K562 (cell line): Measurements from ENCODE around the gene LCE2D. TPM values are rescaled to one million over a fixed set of nuclear protein-coding genes. Genes with fewer than 3 reads are reported as not detected.

Source experiments
- PKNOX1 ChIP-seq: fragments of 450-650 bp; IDR thresholded peaks from 2 replicates; pipeline ENCODE4 v1.6.1; 2016
- polyA plus RNA-seq, 8 experiments: library from polyadenylated mRNA; depleted of rRNA in 4 of 8; stranded (reverse) in 5 of 8; unstranded in 3 of 8; fragments of >200 nt; fragmentation: Nextera tagmentation in 2 of 8; fragmentation: Illumina TruSeq in 1 of 8; extraction: Ambion mirVana in 2 of 8; extraction: Trizol in 1 of 8; gene quantifications; 2 replicates each; pipeline versions ENCODE4 v1.2.1 to v1.2.3, GENCODE V29; 2011 to 2014; ENCODE audit warnings: inconsistent platforms in 1 of 8, missing spikeins in 1 of 8
- total RNA-seq, 7 experiments: library from RNA; depleted of rRNA in 6 of 7; stranded (reverse); fragments of >200 nt in 6 of 7; fragmentation: Illumina TruSeq in 2 of 7; extraction: Trizol in 2 of 7; gene quantifications; 2 replicates each; pipeline versions ENCODE4 v1.2.1 to v1.2.3, GENCODE V29; 2011 to 2021; ENCODE audit warnings: low replicate concordance in 1 of 7
- TF ChIP-seq, protein P1 (sequence below): fragments of 450-650 bp; IDR thresholded peaks from 2 replicates; pipeline ENCODE4 v1.6.1; 2016; ENCODE audit warnings: mild to moderate bottlenecking, moderate library complexity

Gene LCE2D
- total and polyA plus RNA-seq, 9 of the 15 experiments (the other 6 are each of a cell fraction or from before 2014, with no cell fraction given), result not detected

GRCh38 chr1:152645146-152645545, 18.0 kb upstream of the LCE2D start (continued):
- TF ChIP-seq, protein P1, sequence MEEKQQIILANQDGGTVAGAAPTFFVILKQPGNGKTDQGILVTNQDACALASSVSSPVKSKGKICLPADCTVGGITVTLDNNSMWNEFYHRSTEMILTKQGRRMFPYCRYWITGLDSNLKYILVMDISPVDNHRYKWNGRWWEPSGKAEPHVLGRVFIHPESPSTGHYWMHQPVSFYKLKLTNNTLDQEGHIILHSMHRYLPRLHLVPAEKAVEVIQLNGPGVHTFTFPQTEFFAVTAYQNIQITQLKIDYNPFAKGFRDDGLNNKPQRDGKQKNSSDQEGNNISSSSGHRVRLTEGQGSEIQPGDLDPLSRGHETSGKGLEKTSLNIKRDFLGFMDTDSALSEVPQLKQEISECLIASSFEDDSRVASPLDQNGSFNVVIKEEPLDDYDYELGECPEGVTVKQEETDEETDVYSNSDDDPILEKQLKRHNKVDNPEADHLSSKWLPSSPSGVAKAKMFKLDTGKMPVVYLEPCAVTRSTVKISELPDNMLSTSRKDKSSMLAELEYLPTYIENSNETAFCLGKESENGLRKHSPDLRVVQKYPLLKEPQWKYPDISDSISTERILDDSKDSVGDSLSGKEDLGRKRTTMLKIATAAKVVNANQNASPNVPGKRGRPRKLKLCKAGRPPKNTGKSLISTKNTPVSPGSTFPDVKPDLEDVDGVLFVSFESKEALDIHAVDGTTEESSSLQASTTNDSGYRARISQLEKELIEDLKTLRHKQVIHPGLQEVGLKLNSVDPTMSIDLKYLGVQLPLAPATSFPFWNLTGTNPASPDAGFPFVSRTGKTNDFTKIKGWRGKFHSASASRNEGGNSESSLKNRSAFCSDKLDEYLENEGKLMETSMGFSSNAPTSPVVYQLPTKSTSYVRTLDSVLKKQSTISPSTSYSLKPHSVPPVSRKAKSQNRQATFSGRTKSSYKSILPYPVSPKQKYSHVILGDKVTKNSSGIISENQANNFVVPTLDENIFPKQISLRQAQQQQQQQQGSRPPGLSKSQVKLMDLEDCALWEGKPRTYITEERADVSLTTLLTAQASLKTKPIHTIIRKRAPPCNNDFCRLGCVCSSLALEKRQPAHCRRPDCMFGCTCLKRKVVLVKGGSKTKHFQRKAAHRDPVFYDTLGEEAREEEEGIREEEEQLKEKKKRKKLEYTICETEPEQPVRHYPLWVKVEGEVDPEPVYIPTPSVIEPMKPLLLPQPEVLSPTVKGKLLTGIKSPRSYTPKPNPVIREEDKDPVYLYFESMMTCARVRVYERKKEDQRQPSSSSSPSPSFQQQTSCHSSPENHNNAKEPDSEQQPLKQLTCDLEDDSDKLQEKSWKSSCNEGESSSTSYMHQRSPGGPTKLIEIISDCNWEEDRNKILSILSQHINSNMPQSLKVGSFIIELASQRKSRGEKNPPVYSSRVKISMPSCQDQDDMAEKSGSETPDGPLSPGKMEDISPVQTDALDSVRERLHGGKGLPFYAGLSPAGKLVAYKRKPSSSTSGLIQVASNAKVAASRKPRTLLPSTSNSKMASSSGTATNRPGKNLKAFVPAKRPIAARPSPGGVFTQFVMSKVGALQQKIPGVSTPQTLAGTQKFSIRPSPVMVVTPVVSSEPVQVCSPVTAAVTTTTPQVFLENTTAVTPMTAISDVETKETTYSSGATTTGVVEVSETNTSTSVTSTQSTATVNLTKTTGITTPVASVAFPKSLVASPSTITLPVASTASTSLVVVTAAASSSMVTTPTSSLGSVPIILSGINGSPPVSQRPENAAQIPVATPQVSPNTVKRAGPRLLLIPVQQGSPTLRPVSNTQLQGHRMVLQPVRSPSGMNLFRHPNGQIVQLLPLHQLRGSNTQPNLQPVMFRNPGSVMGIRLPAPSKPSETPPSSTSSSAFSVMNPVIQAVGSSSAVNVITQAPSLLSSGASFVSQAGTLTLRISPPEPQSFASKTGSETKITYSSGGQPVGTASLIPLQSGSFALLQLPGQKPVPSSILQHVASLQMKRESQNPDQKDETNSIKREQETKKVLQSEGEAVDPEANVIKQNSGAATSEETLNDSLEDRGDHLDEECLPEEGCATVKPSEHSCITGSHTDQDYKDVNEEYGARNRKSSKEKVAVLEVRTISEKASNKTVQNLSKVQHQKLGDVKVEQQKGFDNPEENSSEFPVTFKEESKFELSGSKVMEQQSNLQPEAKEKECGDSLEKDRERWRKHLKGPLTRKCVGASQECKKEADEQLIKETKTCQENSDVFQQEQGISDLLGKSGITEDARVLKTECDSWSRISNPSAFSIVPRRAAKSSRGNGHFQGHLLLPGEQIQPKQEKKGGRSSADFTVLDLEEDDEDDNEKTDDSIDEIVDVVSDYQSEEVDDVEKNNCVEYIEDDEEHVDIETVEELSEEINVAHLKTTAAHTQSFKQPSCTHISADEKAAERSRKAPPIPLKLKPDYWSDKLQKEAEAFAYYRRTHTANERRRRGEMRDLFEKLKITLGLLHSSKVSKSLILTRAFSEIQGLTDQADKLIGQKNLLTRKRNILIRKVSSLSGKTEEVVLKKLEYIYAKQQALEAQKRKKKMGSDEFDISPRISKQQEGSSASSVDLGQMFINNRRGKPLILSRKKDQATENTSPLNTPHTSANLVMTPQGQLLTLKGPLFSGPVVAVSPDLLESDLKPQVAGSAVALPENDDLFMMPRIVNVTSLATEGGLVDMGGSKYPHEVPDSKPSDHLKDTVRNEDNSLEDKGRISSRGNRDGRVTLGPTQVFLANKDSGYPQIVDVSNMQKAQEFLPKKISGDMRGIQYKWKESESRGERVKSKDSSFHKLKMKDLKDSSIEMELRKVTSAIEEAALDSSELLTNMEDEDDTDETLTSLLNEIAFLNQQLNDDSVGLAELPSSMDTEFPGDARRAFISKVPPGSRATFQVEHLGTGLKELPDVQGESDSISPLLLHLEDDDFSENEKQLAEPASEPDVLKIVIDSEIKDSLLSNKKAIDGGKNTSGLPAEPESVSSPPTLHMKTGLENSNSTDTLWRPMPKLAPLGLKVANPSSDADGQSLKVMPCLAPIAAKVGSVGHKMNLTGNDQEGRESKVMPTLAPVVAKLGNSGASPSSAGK, result no peak
- TF ChIP-seq PKNOX1, result no peak
